RWPE2 (cell line): ENCODE data around the gene ARHGEF7.

Source experiments
- ATAC-seq: fragments of 200-7000 bp; cut with Tn5 transposase; 3 replicates; pipeline ENCODE4 v1.9.1; 2021; ENCODE audit warnings: low read depth
- DNase-seq: peaks from one replicate; pipeline ENCODE4 v3.0.0-alpha.2; 2020; ENCODE audit warnings: low spot score
- H3K27ac ChIP-seq: fragments of 450-650 bp; 2 replicates; pipeline ENCODE4 v1.5.1; 2017; ENCODE audit warnings: mild to moderate bottlenecking; ENCODE audit not compliant: poor library complexity, severe bottlenecking
- H3K27me3 ChIP-seq: fragments of 250-450 bp; sonication (Bioruptor Pico); 2 replicates; pipeline ENCODE4 v1.5.1; 2021; ENCODE audit warnings: mild to moderate bottlenecking, moderate library complexity; ENCODE audit not compliant: insufficient read depth, poor library complexity, severe bottlenecking
- H3K36me3 ChIP-seq: fragments of 250-450 bp; sonication (Bioruptor Pico); 2 replicates; pipeline ENCODE4 v1.5.1; 2020; ENCODE audit warnings: low read depth, mild to moderate bottlenecking, moderate library complexity
- H3K4me1 ChIP-seq: fragments of 250-450 bp; sonication (Bioruptor Pico); 2 replicates; pipeline ENCODE4 v1.5.1; 2021; ENCODE audit warnings: mild to moderate bottlenecking, moderate library complexity; ENCODE audit not compliant: insufficient read depth, poor library complexity, severe bottlenecking
- H3K4me3 ChIP-seq: fragments of 250-450 bp; sonication (Bioruptor Pico); 2 replicates; pipeline ENCODE4 v1.5.1; 2021; ENCODE audit warnings: mild to moderate bottlenecking, moderate library complexity; ENCODE audit not compliant: severe bottlenecking
- H3K9me3 ChIP-seq: fragments of 250-450 bp; sonication (Bioruptor Pico); 2 replicates; pipeline ENCODE4 v1.5.1; 2021; ENCODE audit warnings: mild to moderate bottlenecking, moderate library complexity; ENCODE audit not compliant: severe bottlenecking
- CTCF ChIP-seq: fragments of 450-650 bp; IDR thresholded peaks from one replicate; pipeline ENCODE4 v1.5.1; 2017; ENCODE audit warnings: mild to moderate bottlenecking, moderate library complexity; ENCODE audit not compliant: poor library complexity, severe bottlenecking

The ARHGEF7 gene

GRCh38 chr13:111328574-111329410 lies 213.7 kb downstream of the ARHGEF7 start:
- peaks cover 9% of the 10 kb centered on the region for H3K27me3 ChIP-seq
- DNase-seq: no peak

GRCh38 chr13:111329641-111330040 lies 214.5 kb downstream of the ARHGEF7 start:
- no peak for TF ChIP-seq CTCF
- Histone ChIP-seq H3K27me3 (peaks cover 9% of the 10 kb centered on the region), H3K4me1 (no peaks in the 10 kb centered on the region), H3K27ac (no peak overlapping the region), H3K4me3 (no peak overlapping the region), H3K9me3 (no peaks in the 10 kb centered on the region), H3K36me3 (no peaks in the 10 kb centered on the region)
- DNase-seq (no peak), ATAC-seq (no peak)

More at GRCh38 chr13:111328574-111329410, 213.7 kb downstream of the ARHGEF7 start:
- no peak overlapping the region for H3K4me3 ChIP-seq
- ATAC-seq: no peak
- no peaks in the 10 kb centered on the region for H3K36me3 ChIP-seq
- H3K9me3 ChIP-seq: no peaks in the 10 kb centered on the region
- no peaks in the 10 kb centered on the region for H3K4me1 ChIP-seq
- no peak for TF ChIP-seq CTCF
- H3K27ac ChIP-seq: no peak overlapping the region

- TF ChIP-seq CTCF: no peak
- no peak overlapping the region for H3K27ac ChIP-seq
- no peaks in the 10 kb centered on the region for H3K36me3 ChIP-seq
Observed at GRCh38 chr13:111330066-111330610, 215.0 kb downstream of the ARHGEF7 start.

GRCh38 chr13:111335298-111335697 lies 220.2 kb downstream of the ARHGEF7 start:
- DNase-seq (no peak), ATAC-seq (no peak)
- H3K36me3 ChIP-seq: no peaks in the 10 kb centered on the region
- H3K27ac ChIP-seq: no peak overlapping the region
- no peak overlapping the region for H3K4me3 ChIP-seq
- H3K27me3 ChIP-seq: peaks cover 9% of the 10 kb centered on the region
- H3K9me3 ChIP-seq: no peaks in the 10 kb centered on the region
- TF ChIP-seq CTCF: no peak
- peaks cover 3% of the 10 kb centered on the region for H3K4me1 ChIP-seq

More at GRCh38 chr13:111330066-111330610, 215.0 kb downstream of the ARHGEF7 start:
- H3K4me3 ChIP-seq: no peak overlapping the region
- ATAC-seq (no peak), DNase-seq (no peak)
- no peaks in the 10 kb centered on the region for H3K9me3 ChIP-seq
- H3K4me1 ChIP-seq: no peaks in the 10 kb centered on the region
- peaks cover 9% of the 10 kb centered on the region for H3K27me3 ChIP-seq

GRCh38 chr13:111336666-111337065 lies 221.6 kb downstream of the ARHGEF7 start:
- no peak for TF ChIP-seq CTCF
- H3K9me3 ChIP-seq: no peaks in the 10 kb centered on the region
- no peak for ATAC-seq
- H3K4me3 ChIP-seq: no peak overlapping the region
- peaks cover 6% of the 10 kb centered on the region for H3K27me3 ChIP-seq
- no peaks in the 10 kb centered on the region for H3K36me3 ChIP-seq
- H3K27ac ChIP-seq: no peak overlapping the region
- H3K4me1 ChIP-seq: peaks cover 3% of the 10 kb centered on the region
- no peak for DNase-seq
